Left renal cortex interstitium (tissue), 4 donors: ENCODE measurements around the gene LIN28B. TPM values are rescaled to one million over a fixed set of nuclear protein-coding genes. Genes with fewer than 3 reads are reported as not detected.
"Not testable (repeated sequence)": the region's sequence is repeated elsewhere in the genome, so short reads cannot be mapped to it uniquely, and the experiment has no call there.

ENCODE experiments used
- DNase-seq, 4 donors: peaks; one replicate each; pipeline ENCODE4 v3.0.0-alpha.2; 2013; ENCODE audit warnings: low read depth in 4 of 4, low spot score in 2 of 4, missing footprints in 1 of 4
- polyA plus RNA-seq, 4 donors: library from polyadenylated mRNA; unstranded; fragments of 120-200 nt; gene quantifications; one replicate each; pipeline ENCODE4 v1.2.1, GENCODE V29; 2013; ENCODE audit not compliant: insufficient read length in 4 of 4

The LIN28B gene
- polyA plus RNA-seq, 4 donors, result 0.06 to 0.38 (median 0.14) TPM

- no peak for DNase-seq
Observed at GRCh38 chr6:105066233-105066632, 109.3 kb downstream of the LIN28B start.

DNA sequence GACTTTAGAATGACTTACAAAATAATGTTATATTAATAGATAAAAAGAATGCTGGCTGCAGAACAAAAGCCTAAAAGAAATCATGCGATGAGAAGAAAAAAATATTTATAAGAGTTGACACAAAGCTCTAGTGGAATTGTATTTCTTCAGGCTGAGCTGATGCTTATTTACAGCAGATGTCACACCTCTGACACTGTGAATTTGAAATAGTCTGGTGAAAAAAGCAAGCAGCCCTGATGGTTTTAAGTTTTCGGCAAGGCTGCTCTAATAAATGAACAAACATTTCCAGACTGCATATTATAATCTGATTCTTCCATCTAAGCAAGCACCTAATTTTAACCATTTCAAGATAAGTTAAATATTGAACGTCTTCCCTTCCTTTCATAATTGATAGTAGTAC, 109.9 kb downstream of the LIN28B start:
- no peak for DNase-seq

- no peak for DNase-seq
Observed at GRCh38 chr6:105067329-105067728, 110.4 kb downstream of the LIN28B start.

DNA sequence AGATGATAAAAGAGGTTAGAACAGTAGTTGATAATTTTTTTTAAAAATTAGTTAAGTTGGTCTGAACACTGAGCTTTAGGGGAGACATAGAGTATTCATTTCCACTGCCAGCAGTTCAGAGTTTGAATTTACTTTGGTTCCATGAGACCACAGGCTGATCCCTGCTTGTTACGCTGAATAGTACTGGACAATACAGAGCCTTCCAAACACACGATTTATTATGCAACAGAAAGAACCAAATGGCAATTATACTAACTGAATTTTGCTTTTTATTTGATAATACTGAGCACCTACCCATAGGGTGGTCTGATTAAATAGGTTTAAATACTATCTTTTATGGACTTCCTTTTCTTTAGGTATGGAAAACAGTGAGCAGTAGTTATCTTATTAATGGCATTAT, 111.5 kb downstream of the LIN28B start:
- DNase-seq, result no peak

DNA sequence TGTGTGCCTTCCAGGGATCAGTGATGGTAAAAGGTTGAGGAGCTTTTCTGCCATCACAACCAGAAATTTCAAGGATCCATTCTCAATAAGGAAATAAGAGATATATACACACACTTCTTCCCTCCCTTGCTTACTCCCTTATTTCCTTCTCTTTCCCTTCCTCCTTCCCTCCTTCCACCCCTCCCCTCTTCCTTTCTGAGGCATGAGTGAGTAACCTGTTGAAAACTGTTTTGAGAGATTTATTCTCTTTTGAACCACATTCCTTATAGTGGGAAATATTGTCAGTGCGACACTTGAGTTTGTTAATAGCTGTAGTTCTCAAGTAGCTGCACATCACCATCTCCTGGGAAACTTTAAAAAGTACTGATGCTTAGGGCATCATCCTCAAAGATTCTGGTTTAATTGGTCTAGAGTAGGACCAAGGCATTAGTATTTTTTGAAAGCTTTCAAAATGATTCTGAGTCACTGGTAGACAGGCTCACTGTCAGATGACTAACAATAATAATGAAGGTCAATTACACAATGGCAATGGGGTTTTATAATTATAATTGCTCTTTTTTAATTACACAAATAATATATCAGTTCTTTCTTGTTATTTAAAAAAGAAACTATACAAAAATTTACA, 113.0 kb downstream of the LIN28B start:
- no peak for DNase-seq

DNA sequence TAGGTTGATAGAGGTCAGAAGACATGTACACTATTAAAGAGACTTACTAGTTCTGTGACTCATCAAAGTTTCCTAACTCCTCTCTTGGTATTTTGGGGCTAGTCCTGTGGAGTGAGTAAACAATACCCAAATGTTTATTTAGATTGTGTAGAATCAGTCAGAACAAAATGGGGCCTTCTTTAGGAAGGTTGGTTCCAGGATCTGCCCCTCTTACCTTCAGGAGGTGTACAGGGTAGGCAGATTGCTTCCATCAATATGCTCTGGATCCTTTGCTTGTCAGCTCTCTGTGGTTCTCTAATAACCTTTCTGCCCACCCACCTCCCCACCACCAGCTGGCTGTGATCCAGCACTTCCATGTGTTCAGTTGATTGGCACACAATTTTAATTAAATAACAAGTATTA, 115.9 kb downstream of the LIN28B start:
- no peak for DNase-seq

DNA sequence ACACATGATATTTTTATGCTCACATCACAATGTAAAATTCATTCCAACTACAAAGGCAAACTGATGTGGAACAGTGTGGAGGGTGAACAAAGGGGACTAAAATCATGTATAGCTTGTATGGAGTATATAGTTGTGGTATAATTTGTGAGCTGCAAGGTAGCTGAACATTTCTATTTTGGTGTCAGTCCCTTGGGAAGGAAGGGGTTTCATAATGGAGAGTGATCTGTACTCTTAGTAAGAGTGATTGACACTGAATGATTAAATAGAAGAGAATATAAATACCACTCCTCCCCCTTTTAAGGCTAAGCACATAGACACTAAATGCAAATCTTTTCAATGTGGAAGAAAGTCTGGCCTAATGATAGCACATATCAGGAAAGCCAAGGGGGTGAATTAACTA, 118.3 kb downstream of the LIN28B start:
- no peak for DNase-seq

DNA sequence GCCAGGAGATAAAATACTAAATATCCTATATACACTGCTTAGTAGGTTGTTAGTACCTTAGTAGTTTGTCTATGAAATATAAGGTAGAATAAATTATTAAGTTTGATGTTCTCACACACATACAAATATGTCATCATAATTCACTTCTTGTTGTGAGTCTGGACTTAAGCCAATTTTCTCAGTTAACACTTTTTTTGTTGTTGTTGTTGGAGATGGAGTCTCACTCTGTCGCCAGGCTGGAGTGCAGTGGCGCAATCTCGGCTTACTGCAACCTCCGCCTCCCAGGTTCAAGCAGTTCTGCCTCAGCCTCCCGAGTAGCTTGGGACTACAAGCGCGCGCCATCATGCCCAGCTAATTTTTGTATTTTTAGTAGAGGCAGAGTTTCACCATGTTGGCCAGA, 119.5 kb downstream of the LIN28B start:
- not testable (repeated sequence) for DNase-seq

GRCh38 chr6:105077596-105078385, 120.9 kb downstream of the LIN28B start:
- DNase-seq, result peak in 2 of 4 donors; percentile 7 to 37

DNA sequence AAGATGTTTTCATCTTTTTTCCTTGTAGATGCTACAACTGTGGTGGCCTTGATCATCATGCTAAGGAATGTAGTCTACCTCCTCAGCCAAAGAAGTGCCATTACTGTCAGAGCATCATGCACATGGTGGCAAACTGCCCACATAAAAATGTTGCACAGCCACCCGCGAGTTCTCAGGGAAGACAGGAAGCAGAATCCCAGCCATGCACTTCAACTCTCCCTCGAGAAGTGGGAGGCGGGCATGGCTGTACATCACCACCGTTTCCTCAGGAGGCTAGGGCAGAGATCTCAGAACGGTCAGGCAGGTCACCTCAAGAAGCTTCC, 121.4 kb downstream of the LIN28B start:
- no peak for DNase-seq

DNA sequence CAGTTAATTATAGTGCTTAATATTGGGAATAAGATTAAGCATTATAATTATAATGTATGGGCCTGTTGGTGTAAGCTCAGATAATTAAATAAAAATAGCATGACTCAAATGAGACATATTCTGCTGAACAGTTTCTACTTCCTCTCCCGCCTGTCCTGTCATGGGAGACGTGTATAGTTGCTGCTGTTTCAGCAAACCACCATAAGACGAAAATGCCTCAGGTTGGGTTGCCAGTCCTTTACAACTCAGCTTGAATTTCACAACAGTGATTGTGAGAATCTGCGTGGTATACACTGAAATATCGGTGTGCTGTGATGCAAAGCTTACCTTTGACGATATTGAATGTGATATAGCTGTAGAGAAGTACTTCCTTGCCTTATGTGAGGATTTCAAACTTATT, 123.4 kb downstream of the LIN28B start:
- no peak for DNase-seq

GRCh38 chr6:105081662-105082061, 124.8 kb downstream of the LIN28B start:
- DNase-seq, result not testable (repeated sequence)

DNA sequence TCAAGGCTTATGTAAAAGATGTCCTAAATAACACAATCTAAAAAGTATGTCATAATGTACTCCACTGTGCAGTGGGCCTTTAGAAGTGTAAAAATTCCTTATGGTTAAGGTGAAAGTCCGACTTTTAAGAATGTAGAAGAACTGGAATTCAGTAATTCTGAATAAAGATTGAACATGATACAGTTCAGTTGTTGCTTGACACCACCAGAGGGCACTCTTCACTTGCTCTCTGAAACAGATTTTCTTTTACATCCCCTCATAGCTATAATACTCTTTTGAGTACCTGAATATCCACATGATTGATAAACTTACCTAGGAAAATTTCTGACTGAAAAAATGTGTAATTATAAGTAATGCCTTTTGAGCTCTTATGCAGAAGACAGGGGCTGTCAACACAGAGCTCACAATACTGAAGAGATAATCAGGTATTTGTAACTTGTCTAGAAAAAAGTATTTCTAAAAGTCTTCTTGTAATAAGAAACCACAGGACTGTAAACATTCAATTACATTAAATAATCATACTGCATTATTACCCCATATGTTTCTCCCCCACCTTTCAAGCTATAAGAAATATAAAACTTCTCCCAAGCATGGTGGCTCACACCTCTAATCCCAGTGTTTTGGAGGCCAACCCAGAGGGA, 130.8 kb downstream of the LIN28B start:
- peak in 2 of 4 donors; percentile 9 to 25 for DNase-seq

GRCh38 chr6:105091140-105091829, 134.4 kb downstream of the LIN28B start:
- DNase-seq, result no peak

GRCh38 chr6:105094133-105094640, 137.3 kb downstream of the LIN28B start:
- no peak for DNase-seq

GRCh38 chr6:105095139-105095538, 138.2 kb downstream of the LIN28B start:
- no peak for DNase-seq

GRCh38 chr6:105097288-105097687, 140.4 kb downstream of the LIN28B start:
- DNase-seq, result no peak

GRCh38 chr6:105099371-105099770, 142.5 kb downstream of the LIN28B start:
- no peak for DNase-seq

- no peak for DNase-seq
Observed at GRCh38 chr6:105102186-105102585, 145.3 kb downstream of the LIN28B start.

DNA sequence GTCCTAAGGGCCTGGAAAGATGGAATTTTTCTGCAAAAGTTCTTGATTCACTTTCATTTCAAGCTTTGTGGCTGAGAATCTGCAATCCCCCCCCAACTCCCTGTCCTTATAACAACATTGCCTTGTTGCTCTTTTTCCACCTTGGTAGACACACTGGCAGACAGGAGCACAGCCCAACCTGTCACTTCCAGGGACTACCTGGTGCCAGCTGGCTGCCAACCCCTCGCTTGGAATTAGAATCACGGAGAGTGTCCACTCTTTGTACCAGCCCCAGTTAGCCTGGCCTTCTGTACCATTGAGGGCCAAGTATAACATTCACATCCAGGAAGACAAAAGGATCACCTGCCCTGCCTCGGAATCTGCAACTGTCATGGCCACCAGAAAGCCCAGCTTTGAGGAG, 148.2 kb downstream of the LIN28B start:
- DNase-seq, result no peak

DNA sequence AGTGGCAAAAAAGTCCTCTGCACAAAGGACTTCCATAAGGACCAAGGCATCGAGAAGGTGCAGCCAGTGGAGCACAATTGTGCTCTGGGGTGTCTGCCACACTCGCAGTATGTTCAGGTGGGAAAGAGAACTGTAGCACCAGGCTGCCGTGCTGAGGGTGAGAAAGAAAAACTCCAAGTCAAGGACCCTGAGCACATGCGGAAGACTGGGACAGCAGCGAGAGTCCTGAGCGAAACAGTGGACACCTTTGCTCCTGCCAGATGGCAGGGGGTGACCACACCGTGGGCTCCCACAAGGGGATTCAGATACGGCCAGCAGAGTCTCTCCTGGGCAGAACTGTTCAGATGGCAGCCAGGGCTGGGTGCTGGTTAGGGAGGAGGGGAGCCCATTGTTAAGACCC, 149.4 kb downstream of the LIN28B start:
- DNase-seq, result no peak
